Measurements from ENCODE around the gene ERAS.

GRCh38 chrX:48826135-48826875 is at the start of gene ERAS:
- no peak for TF ChIP-seq EZH2 (IDR thresholded peaks at IDR 0.05)
- TF ChIP-seq POLR2AphosphoS5 (IDR thresholded peaks at IDR 0.05; ENCODE audit: low read depth, low read length): no peak
- no peak for TF ChIP-seq JUND (IDR thresholded peaks at IDR 0.05)
- TF ChIP-seq POLR2A (IDR thresholded peaks at IDR 0.05; ENCODE audit: borderline replicate concordance, extremely low read depth, insufficient read depth, insufficient read length): no peak
- no peak for TF ChIP-seq EZH2phosphoT487 (IDR thresholded peaks at IDR 0.05; ENCODE audit: borderline replicate concordance)
- no peak for TF ChIP-seq SP1 (IDR thresholded peaks at IDR 0.05; ENCODE audit: low read depth)
- TF ChIP-seq SRF (IDR thresholded peaks at IDR 0.05; ENCODE audit: low read depth): no peak
- no peak for TF ChIP-seq CTCF (IDR thresholded peaks at IDR 0.05 in 2 of 3, conservative IDR thresholded peaks at IDR 0.05 in 1 of 3; ENCODE audit: borderline replicate concordance in 1 of 3, insufficient read depth in 1 of 3, low read depth in 2 of 3, low read length in 2 of 3)
- TF ChIP-seq REST (IDR thresholded peaks at IDR 0.05; ENCODE audit: low read depth): no peak
- TF ChIP-seq SIN3A (IDR thresholded peaks at IDR 0.05; ENCODE audit: low read depth): no peak

Data from HCT116 (cell line).